ENCODE measurements around the gene SCGB3A1.

GRCh38 chr5:180622910-180623309, 31.6 kb upstream of the SCGB3A1 start:
- TF ChIP-seq CTCF (IDR thresholded peaks at IDR 0.05): no peak
- TF ChIP-seq POLR2A (IDR thresholded peaks at IDR 0.05): no peak
